ENCODE results near the gene DHX35.

Gene DHX35

GRCh38 chr20:39042279-39043150 is 80.4 kb downstream of the DHX35 start:
- H3K4me2 ChIP-seq (ENCODE audit: low read length), result no peak overlapping the region
- H3K79me2 ChIP-seq (ENCODE audit: control insufficient read depth, low read length), result no peaks in the 10 kb centered on the region
- TF ChIP-seq CTCF (IDR thresholded peaks at IDR 0.05; ENCODE audit: low read depth, low read length, poor library complexity, severe bottlenecking), result no peak
- TF ChIP-seq EZH2phosphoT487 (IDR thresholded peaks at IDR 0.05; ENCODE audit: borderline replicate concordance, low read length), result no peak
- no peaks in the 10 kb centered on the region for H4K20me1 ChIP-seq (ENCODE audit: control insufficient read depth, insufficient read depth, low read depth, low read length)
- no peaks in the 10 kb centered on the region for H3K4me1 ChIP-seq (ENCODE audit: control insufficient read depth, low read length)
- H3F3A ChIP-seq (ENCODE audit: control insufficient read depth, insufficient read depth), result no peaks in the 10 kb centered on the region
- peaks cover 11% of the 10 kb centered on the region for H3K36me3 ChIP-seq (ENCODE audit: control insufficient read depth, low read length)
- H3K27me3 ChIP-seq (ENCODE audit: control insufficient read depth, low read length), result no peaks in the 10 kb centered on the region
- no peak overlapping the region for H3K27ac ChIP-seq (ENCODE audit: low read depth, low read length)
- H3K4me3 ChIP-seq (ENCODE audit: low read length), result no peak overlapping the region
- no peaks in the 10 kb centered on the region for H3K9me2 ChIP-seq (replicated peaks; ENCODE audit: control insufficient read depth, low read length)
- H3K9me3 ChIP-seq (ENCODE audit: control insufficient read depth, insufficient read depth, low read length), result no peaks in the 10 kb centered on the region

GRCh38 chr20:39044501-39044900 is 82.4 kb downstream of the DHX35 start:
- no peaks in the 10 kb centered on the region for H3K9me3 ChIP-seq (ENCODE audit: control insufficient read depth, insufficient read depth, low read length)
- TF ChIP-seq EZH2phosphoT487 (IDR thresholded peaks at IDR 0.05; ENCODE audit: borderline replicate concordance, low read length) (no peak), CTCF (IDR thresholded peaks at IDR 0.05; ENCODE audit: low read depth, low read length, poor library complexity, severe bottlenecking) (no peak)

DNA sequence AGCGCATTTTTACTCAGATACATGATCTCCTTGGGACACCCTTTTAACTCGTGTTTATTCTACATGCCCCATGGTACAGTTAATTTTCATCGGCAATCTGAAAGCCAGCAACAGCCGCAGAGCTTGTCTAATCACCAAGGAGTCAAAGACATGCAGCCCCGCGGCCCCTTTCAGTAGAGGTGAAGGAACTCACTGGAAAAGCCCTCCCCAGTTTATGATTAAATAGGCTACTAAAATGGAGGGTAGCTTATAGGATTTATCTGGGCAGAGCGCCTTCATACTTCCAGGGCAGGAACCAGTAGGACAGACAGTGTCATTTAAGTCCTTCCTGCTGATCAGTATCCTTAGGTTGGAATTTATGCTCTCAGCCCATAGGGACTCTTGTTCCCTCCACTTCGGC is 83.5 kb downstream of the DHX35 start:
- Histone ChIP-seq H3K36me3 (ENCODE audit: control insufficient read depth, low read length) (0 out of 2 replicates have a peak, but pooled peaks cover 3% of the 10 kb centered on the region), H3K4me3 (ENCODE audit: low read length) (no peak overlapping the region), H3K4me2 (ENCODE audit: low read length) (no peak overlapping the region), H3K27ac (ENCODE audit: low read depth, low read length) (no peak overlapping the region), H3K4me1 (ENCODE audit: control insufficient read depth, low read length) (peaks cover 12% of the 10 kb centered on the region), H3K9me3 (ENCODE audit: control insufficient read depth, insufficient read depth, low read length) (no peaks in the 10 kb centered on the region), H4K20me1 (ENCODE audit: control insufficient read depth, insufficient read depth, low read depth, low read length) (no peaks in the 10 kb centered on the region), H3F3A (ENCODE audit: control insufficient read depth, insufficient read depth) (no peaks in the 10 kb centered on the region), H3K9me2 (replicated peaks; ENCODE audit: control insufficient read depth, low read length) (no peaks in the 10 kb centered on the region), H3K27me3 (ENCODE audit: control insufficient read depth, low read length) (no peaks in the 10 kb centered on the region), H3K79me2 (ENCODE audit: control insufficient read depth, low read length) (no peaks in the 10 kb centered on the region)
- TF ChIP-seq EZH2phosphoT487 (IDR thresholded peaks at IDR 0.05; ENCODE audit: borderline replicate concordance, low read length), result no peak
- no peak for TF ChIP-seq CTCF (IDR thresholded peaks at IDR 0.05; ENCODE audit: low read depth, low read length, poor library complexity, severe bottlenecking)

More at GRCh38 chr20:39044501-39044900, 82.4 kb downstream of the DHX35 start:
- H3F3A ChIP-seq (ENCODE audit: control insufficient read depth, insufficient read depth), result no peaks in the 10 kb centered on the region
- no peak overlapping the region for H3K4me3 ChIP-seq (ENCODE audit: low read length)
- H3K27ac ChIP-seq (ENCODE audit: low read depth, low read length), result no peak overlapping the region
- H3K4me2 ChIP-seq (ENCODE audit: low read length), result no peak overlapping the region
- H3K9me2 ChIP-seq (replicated peaks; ENCODE audit: control insufficient read depth, low read length), result no peaks in the 10 kb centered on the region
- H3K36me3 ChIP-seq (ENCODE audit: control insufficient read depth, low read length), result 0 out of 2 replicates have a peak, but pooled peaks cover 3% of the 10 kb centered on the region
- H4K20me1 ChIP-seq (ENCODE audit: control insufficient read depth, insufficient read depth, low read depth, low read length), result no peaks in the 10 kb centered on the region
- peaks cover 4% of the 10 kb centered on the region for H3K4me1 ChIP-seq (ENCODE audit: control insufficient read depth, low read length)
- H3K79me2 ChIP-seq (ENCODE audit: control insufficient read depth, low read length), result no peaks in the 10 kb centered on the region
- H3K27me3 ChIP-seq (ENCODE audit: control insufficient read depth, low read length), result no peaks in the 10 kb centered on the region

Measured in DOHH2 (cell line).